Measurements from ENCODE around the gene ACSBG1.

GRCh38 chr15:78149805-78150751 is 84.3 kb downstream of the ACSBG1 start:
- TF ChIP-seq POLR2A (IDR thresholded peaks at IDR 0.05) (no peak), CTCF (IDR thresholded peaks at IDR 0.05) (no peak), POLR2AphosphoS5 (IDR thresholded peaks at IDR 0.05) (no peak), EP300 (IDR thresholded peaks at IDR 0.05; ENCODE audit: low read depth) (no peak)

All from transverse colon (tissue), 4 donors.